GM12873 (cell line): Measurements from ENCODE around the gene SCD5.

Experiments used
- CTCF ChIP-seq: IDR thresholded peaks from 2 replicates; pipeline ENCODE4 v1.5.1; 2012; ENCODE audit warnings: low read depth, mild to moderate bottlenecking, moderate library complexity, low read length, control low read depth; ENCODE audit not compliant: insufficient read depth; ENCODE audit errors: missing control alignments

The SCD5 gene

DNA sequence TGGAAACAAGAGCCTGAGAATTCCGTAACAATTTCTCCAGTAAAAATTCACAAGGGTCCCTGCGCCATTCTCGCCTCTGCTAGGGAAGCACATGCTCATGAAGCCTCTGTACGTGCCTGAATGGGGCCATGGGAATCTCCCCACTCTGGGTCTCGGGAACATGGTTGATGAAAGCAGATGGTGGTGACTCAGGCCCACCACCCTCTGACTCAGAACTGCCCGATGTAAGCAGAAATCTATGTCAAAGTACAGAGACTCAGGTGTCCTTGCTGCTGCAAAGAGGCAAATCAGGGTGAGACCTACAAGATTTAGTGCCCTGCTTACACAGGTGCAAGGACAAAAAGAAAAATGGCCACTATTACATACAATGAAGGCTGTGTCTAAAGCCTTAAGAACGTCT lies 65.0 kb downstream of the SCD5 start:
- TF ChIP-seq CTCF = no peak

DNA sequence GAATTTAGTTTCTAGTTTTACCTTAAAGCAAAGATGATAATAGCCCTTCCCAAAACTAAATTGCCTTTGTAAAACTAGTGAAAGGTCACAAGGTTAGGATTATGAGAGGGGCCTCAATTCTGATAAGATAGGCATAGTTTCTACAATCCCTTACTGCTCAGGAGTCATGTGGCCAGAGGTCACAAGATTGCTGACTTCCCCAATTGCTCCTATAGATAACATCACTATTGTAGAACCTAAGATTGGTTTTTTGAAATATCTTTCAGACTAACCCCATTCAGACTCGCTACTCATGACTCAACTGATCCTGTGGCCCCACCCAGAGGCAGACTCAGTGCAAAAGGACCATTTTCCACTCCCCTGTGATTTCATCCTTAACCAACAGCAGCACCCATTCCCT lies 70.3 kb downstream of the SCD5 start:
- TF ChIP-seq CTCF = no peak

GRCh38 chr4:82726596-82726995 lies 72.0 kb downstream of the SCD5 start:
- no peak for TF ChIP-seq CTCF

DNA sequence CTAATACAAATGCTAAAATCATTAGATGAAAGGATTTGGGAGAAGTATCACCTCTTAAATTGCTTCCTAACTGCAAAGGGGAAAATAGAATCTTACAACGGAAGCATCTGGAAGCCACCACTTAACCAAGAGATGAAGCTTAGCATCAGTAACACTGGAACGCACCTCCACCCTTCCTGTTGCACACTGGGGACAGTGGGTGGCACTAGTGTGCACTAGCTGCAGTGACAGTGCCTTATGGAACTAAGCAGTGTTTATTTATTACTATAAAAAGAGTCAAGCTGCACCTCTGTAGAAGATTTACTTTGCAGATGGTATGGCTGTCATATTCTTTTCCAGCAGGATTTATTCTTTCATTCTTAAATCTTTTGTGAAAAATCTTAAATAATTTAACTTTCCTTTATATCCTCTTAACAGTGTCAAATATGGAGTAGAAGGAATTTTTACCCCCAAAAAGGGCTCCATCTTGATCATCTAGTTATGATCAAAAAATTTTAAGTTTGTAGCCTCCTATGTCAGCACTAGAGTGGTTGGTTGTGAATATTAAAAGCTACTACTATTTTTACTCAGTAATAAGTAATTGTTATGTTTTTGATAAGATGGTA lies 76.7 kb downstream of the SCD5 start:
- TF ChIP-seq CTCF = peak; percentile 70

DNA sequence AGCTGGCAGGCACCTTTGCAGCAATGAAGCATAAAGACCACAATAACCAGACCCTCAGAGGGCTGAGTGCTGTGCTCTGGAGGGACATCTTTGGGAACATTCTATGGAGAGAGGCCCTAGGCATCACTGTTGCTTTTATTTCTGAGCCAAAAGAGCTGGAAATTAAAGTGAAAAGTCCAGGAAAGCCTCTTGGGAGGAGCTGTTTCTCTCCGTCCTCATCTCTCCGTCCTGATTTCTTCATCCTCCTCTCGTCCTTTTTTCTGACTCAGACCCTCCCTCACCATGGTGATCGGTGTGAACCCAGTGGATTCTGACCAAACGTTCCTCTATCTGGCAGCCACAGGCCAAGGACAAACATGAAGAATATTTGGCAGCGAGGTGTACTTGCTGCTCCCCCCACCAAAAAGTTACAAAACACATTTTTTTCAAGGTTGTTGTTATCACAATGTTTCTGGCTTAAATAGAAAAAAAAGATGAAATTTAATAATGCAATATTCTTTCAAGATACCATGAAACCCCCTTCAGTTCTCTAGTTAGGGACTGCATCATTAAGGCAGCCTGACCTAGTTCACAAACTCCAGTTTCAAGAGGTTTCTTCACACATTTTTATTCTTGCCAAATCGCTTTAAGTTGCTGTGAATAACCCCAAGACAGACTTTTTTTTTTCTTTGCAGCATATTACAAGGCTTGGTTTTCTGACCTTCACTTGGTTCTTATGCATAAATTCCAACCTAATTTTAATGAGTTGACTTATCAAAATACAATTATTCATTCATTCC lies 80.2 kb downstream of the SCD5 start:
- no peak for TF ChIP-seq CTCF

DNA sequence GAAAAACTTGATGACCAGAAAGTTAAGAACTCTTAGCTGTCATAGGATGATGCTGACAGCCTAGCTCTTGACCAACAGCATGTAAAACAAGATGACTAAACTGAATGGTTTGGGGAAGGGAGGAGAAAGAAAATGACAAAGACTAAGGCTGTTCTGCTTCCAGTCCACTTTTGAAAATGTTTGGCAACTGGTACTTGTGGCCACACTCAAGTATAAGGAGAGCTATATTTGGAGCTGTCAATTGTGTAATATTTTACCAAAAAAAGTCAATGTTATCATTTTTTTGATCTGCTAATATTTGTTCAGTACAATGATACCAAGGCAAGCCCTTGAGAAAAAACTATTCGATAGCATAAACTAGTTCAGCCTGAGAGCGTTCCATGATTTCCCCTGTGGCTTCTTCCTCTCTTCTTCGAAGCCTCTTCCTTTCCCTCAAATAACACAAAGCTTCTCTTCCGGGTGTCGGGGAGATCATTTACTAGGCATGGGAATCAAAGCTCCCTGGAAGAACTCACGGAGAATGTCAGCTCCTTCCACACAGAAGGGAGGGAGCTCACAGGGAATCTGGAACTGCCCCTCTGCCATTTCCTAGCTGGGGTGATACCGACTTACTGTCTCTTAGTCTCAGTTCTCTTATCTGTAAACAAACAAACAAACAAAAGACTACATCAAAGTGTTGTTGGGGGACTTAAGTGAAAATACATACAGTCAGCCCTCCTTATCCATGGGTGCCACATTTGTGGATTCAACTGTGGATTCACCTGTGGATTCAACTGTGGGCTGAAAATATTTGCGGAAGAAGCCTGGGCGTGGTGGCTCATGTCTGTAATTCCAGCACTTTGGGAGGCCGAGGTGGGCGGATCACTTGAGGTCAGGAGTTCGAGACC lies 82.6 kb downstream of the SCD5 start:
- TF ChIP-seq CTCF = no peak

DNA sequence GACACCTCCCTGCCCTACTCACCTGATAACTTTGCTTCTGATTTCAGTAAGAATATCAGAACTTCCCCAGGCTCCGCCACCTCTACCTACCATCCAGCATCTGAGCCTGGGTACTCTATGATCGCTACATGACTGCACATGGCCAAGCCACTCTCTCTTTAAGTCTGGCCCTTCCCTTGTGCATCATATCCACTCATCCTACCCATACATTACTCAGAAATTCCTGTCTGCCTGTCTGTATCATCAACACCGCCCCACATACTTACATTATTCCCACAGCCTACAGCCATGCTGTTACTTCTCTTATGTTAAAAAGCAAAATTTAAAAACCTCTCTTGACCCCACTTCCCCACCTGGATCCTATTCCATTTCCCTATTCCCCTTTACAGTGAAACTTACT lies 84.7 kb downstream of the SCD5 start:
- no peak for TF ChIP-seq CTCF
